Transverse colon (tissue), 4 donors: Measurements from ENCODE around the gene SUCLA2. TPM values are rescaled to one million over a fixed set of nuclear protein-coding genes. Genes with fewer than 3 reads are reported as not detected.

Experiments used
- DNase-seq: peaks from one replicate; pipeline ENCODE4 v3.0.0-alpha.2; 2019
- H3K27ac ChIP-seq, 4 donors: fragments of 200-600 bp; sonication (generic); 2 replicates each; pipeline ENCODE4 v1.5.1; 2016 to 2018; ENCODE audit warnings: inconsistent platforms in 4 of 4
- H3K27me3 ChIP-seq: fragments of 200-600 bp; sonication (generic); 2 replicates; pipeline ENCODE4 v1.5.1; 2017; ENCODE audit warnings: inconsistent platforms
- H3K36me3 ChIP-seq, 4 donors: fragments of 200-600 bp; sonication (generic); 2 replicates each; pipeline ENCODE4 v1.5.1; 2017 to 2019; ENCODE audit warnings: inconsistent platforms in 4 of 4
- H3K4me1 ChIP-seq, 4 donors: fragments of 200-600 bp; sonication (generic); 2 replicates each; pipeline ENCODE4 v1.5.1; 2017 to 2020; ENCODE audit warnings: inconsistent platforms in 4 of 4
- H3K4me3 ChIP-seq, 4 donors: fragments of 200-600 bp; sonication (generic); 1 replicate in 1 of 4; 2 replicates in 3 of 4; pipeline versions ENCODE4 v1.5.1 to v1.6.1; 2017 to 2019; ENCODE audit warnings: inconsistent platforms in 4 of 4
- H3K9me3 ChIP-seq, 2 donors: fragments of 200-600 bp; sonication (generic); 2 replicates each; pipeline ENCODE4 v1.5.1; 2017 to 2019; ENCODE audit warnings: inconsistent platforms in 2 of 2
- CTCF ChIP-seq, 5 experiments: fragments of 200-600 bp in 3 of 5; fragments of 450-650 bp in 2 of 5; sonication (generic) in 3 of 5; IDR thresholded peaks; 1 replicate in 2 of 5; 2 replicates in 3 of 5; pipeline ENCODE4 v1.5.1; 2016 to 2017; ENCODE audit warnings: antibody characterized with exemption in 5 of 5, inconsistent platforms in 3 of 5, mild to moderate bottlenecking in 2 of 5, moderate library complexity in 1 of 5
- EP300 ChIP-seq: sonication (generic); formaldehyde crosslinking; IDR thresholded peaks from one replicate; pipeline ENCODE4 v1.6.1; 2017; ENCODE audit warnings: antibody characterized with exemption, low read depth
- POLR2A ChIP-seq: fragments of 450-650 bp; IDR thresholded peaks from one replicate; pipeline ENCODE4 v1.6.1; 2016; ENCODE audit warnings: antibody characterized with exemption, mild to moderate bottlenecking, moderate library complexity
- POLR2AphosphoS5 ChIP-seq, 3 donors: sonication (generic); formaldehyde crosslinking; IDR thresholded peaks; one replicate each; pipeline ENCODE4 v1.6.1; 2016; ENCODE audit warnings: antibody characterized with exemption in 3 of 3
- WGBS, 2 donors: methylation state at CpG; one replicate each; pipeline ENCODE4 v1.1.5; 2018; ENCODE audit warnings: low coverage in 1 of 2; 5-methylcytosine and 5-hydroxymethylcytosine counted together
- in situ Hi-C, 4 donors: fragments of 200-750 bp; cut with MboI; loops; one replicate each; pipeline versions ENCODE4 v1.15.0 to v1.15.1; 2017; ENCODE audit warnings: low sequenced_read_pairs in 3 of 4, low pct_ligation_motif_present in 1 of 4, low pct_unique_long_range_greater_than_20kb in 1 of 4
- intact Hi-C: fragments of 100-400 bp; cut with DNase I; formaldehyde crosslinking; loops from one replicate; pipeline ENCODE4 v1.15.1; 2023; ENCODE audit warnings: low total_unique reads
- total RNA-seq, 4 donors: library from RNA; depleted of rRNA; stranded (reverse); fragments of >200 nt; gene quantifications; one replicate each; pipeline ENCODE4 v1.1.0, GENCODE V29; 2016

Gene SUCLA2
- total RNA-seq, 4 donors from 2014 or later, result 36.8 to 50.1 (median 40.5) TPM

GRCh38 chr13:47908197-47908902 lies 92.7 kb downstream of the SUCLA2 start:
- Histone ChIP-seq H3K27me3 (no peaks in the 10 kb centered on the region), H3K9me3 (no peaks in the 10 kb centered on the region), H3K27ac (no peak overlapping the region), H3K4me3 (no peak overlapping the region), H3K36me3 (no peaks in the 10 kb centered on the region), H3K4me1 (no peaks in the 10 kb centered on the region)
- WGBS, 2 donors, result 50 to 88% methylated on average over 2 to 12 of the region's 12 CpGs
- in situ Hi-C loops, result no loop called here
- intact Hi-C loops, result no loop called here
- TF ChIP-seq CTCF (IDR thresholded peaks at IDR 0.05), result no peak
- no peak for TF ChIP-seq POLR2AphosphoS5 (IDR thresholded peaks at IDR 0.05)
- TF ChIP-seq EP300, result no peak
- TF ChIP-seq POLR2A, result no peak
- no peak for DNase-seq

DNA sequence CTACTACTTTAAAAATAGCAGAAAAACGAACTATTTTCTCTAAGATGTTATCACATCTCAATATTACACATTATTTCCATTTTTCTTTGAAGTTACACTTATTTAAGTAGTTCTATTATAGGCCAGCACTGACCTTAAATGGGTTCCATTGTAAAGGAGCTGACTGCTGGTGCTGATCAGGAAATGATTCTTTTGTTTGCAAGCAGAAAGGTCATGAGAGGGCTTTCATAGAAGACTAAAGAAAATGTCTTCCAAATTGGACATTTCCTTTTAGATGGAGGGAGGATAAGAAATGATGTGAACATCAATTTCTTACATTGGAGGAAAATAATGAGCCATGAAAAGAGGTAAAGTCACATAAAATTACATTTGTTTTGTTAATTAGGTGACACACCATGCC lies 96.2 kb downstream of the SUCLA2 start:
- Histone ChIP-seq H3K4me1 (no peaks in the 10 kb centered on the region), H3K4me3 (no peak overlapping the region)
- in situ Hi-C loops, result no loop called here

GRCh38 chr13:47904241-47904640 lies 96.8 kb downstream of the SUCLA2 start:
- TF ChIP-seq POLR2A (no peak), EP300 (no peak), CTCF (IDR thresholded peaks at IDR 0.05) (no peak), POLR2AphosphoS5 (IDR thresholded peaks at IDR 0.05) (no peak)
- no peaks in the 10 kb centered on the region for H3K9me3 ChIP-seq
- H3K4me3 ChIP-seq, result peak overlapping the region in 1 of 4 donors; percentile 30
- 87 to 89% methylated on average over 12 to 13 of the region's 13 CpGs for WGBS, 2 donors
- no peaks in the 10 kb centered on the region for H3K4me1 ChIP-seq
- no peak for DNase-seq
- no peaks in the 10 kb centered on the region for H3K36me3 ChIP-seq
- in situ Hi-C loops, result no loop called here
- no peak overlapping the region for H3K27ac ChIP-seq
- H3K27me3 ChIP-seq, result no peaks in the 10 kb centered on the region
- intact Hi-C loops, result no loop called here

More for the DNA sequence above, 96.2 kb downstream of the SUCLA2 start:
- TF ChIP-seq POLR2A, result no peak
- no peak for TF ChIP-seq CTCF (IDR thresholded peaks at IDR 0.05)
- TF ChIP-seq EP300, result no peak
- TF ChIP-seq POLR2AphosphoS5 (IDR thresholded peaks at IDR 0.05), result no peak
- Histone ChIP-seq H3K27me3 (no peaks in the 10 kb centered on the region), H3K9me3 (no peaks in the 10 kb centered on the region), H3K27ac (no peak overlapping the region), H3K36me3 (no peaks in the 10 kb centered on the region)
- intact Hi-C loops, result no loop called here
- DNase-seq, result no peak
- WGBS, 2 donors, result 45 to 67% methylated on average over 1 of the region's 1 CpG

DNA sequence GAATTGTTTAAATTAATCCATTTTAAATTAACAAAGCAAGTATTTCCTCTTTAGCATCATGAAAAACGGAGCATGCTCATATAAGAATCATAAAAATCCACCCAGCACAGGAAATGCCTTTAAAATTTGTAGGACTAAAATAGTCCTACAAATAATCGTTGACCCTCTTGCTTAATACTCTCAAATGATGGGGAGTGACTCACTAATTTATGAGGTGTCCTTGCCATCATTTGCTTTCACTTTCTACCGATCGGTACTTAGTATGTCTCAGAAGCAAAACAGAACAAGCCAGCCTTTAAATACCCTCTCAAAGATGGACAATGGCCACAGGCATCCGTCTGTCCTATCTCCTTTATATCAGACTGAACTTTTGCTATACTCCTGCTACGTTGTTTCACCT lies 97.2 kb downstream of the SUCLA2 start:
- intact Hi-C loops, result no loop called here
- Histone ChIP-seq H3K9me3 (no peaks in the 10 kb centered on the region), H3K4me3 (peak overlapping the region in 1 of 4 donors; percentile 30), H3K4me1 (no peaks in the 10 kb centered on the region), H3K27ac (no peak overlapping the region), H3K36me3 (no peaks in the 10 kb centered on the region), H3K27me3 (no peaks in the 10 kb centered on the region)
- 51 to 56% methylated on average over 6 of the region's 6 CpGs for WGBS, 2 donors
- TF ChIP-seq CTCF (IDR thresholded peaks at IDR 0.05) (no peak), POLR2AphosphoS5 (IDR thresholded peaks at IDR 0.05) (no peak), EP300 (no peak), POLR2A (no peak)
- in situ Hi-C loops, result no loop called here
- no peak for DNase-seq
